Prostate gland (tissue), 2 donors: ENCODE measurements around the gene KLF5. TPM values are rescaled to one million over a fixed set of nuclear protein-coding genes. Genes with fewer than 3 reads are reported as not detected.

Experiments
- DNase-seq: peaks from one replicate; pipeline ENCODE4 v3.0.0-alpha.2; 2019; ENCODE audit warnings: low spot score
- H3K27ac ChIP-seq, 2 donors: fragments of 200-600 bp; sonication (generic); 2 replicates each; pipeline ENCODE4 v1.5.1; 2017 to 2019
- H3K27me3 ChIP-seq: fragments of 200-600 bp; sonication (generic); replicated peaks from 2 replicates; pipeline ENCODE4 v1.5.1; 2019; ENCODE audit not compliant: insufficient read depth
- H3K36me3 ChIP-seq, 2 donors: fragments of 200-600 bp; sonication (generic); 1 replicate in 1 of 2; 2 replicates in 1 of 2; pipeline versions ENCODE4 v1.5.1 to v1.8.1; 2017 to 2019
- H3K4me1 ChIP-seq: fragments of 200-600 bp; sonication (generic); replicated peaks from 2 replicates; pipeline ENCODE4 v1.5.1; 2019
- H3K4me3 ChIP-seq, 2 donors: fragments of 200-600 bp; sonication (generic); 2 replicates each; pipeline ENCODE4 v1.5.1; 2017 to 2019
- H3K9me3 ChIP-seq: fragments of 200-600 bp; sonication (generic); 2 replicates; pipeline ENCODE4 v1.5.1; 2017
- POLR2A ChIP-seq: fragments of 450-650 bp; IDR thresholded peaks from one replicate; pipeline ENCODE4 v1.6.1; 2016; ENCODE audit warnings: antibody characterized with exemption, mild to moderate bottlenecking
- POLR2AphosphoS5 ChIP-seq: sonication (generic); formaldehyde crosslinking; IDR thresholded peaks from one replicate; pipeline ENCODE4 v1.6.1; 2017; ENCODE audit warnings: antibody characterized with exemption
- WGBS: methylation state at CpG from one replicate; pipeline ENCODE4 v1.1.5; 2018; 5-methylcytosine and 5-hydroxymethylcytosine counted together
- intact Hi-C: fragments of 100-400 bp; cut with DNase I; formaldehyde crosslinking; loops from one replicate; pipeline ENCODE4 v1.14.2; 2022
- total RNA-seq, 2 donors: library from RNA; depleted of rRNA; stranded (reverse); fragments of >200 nt; gene quantifications; one replicate each; pipeline ENCODE4 v1.1.0, GENCODE V29; 2016
- TF ChIP-seq, protein P1 (sequence below), 4 experiments: fragments of 200-600 bp in 2 of 4; fragments of 450-650 bp in 2 of 4; sonication (generic) in 2 of 4; IDR thresholded peaks; 1 replicate in 3 of 4; 2 replicates in 1 of 4; pipeline ENCODE4 v1.5.1; 2016 to 2019; ENCODE audit warnings: antibody characterized with exemption in 4 of 4, mild to moderate bottlenecking in 2 of 4, moderate library complexity in 2 of 4

Gene KLF5
- total RNA-seq, 2 donors from 2014 or later, result 42.3 to 50.6 TPM

DNA sequence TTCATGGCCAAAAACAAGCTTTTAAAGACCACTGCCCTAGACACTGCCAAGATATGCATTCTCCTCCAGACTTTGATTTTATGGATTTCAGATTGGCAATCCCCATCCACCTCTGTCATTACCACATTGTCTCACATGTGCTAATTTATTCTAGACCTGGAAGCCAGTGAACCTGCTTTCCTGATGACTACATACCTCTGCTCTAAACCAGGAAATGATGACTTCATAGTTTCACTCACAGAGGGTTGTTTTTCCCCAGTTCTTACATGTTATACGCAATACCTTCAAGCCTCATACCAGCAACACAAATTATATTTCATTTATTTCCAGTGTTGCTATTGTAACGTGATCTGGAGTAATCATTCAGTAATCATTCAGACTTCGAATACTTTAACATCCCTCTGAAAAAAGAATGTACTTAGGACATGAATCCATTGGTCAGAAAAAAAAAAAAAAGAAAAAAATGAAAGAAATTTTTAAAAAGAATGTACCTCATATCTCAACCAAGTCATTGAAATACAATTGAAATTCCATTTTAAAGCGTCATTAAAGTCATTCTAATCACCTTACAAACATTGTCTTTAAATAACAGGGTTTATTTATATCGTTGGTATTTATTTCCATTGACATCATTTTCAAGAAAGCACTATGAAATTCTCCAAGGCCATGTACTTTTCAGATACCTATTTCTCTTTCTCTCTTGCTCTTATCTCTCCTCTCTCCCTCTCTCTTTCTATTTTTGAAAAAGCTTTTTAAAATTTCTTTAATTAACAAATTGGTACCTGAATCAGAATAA, 33.4 kb upstream of the KLF5 start:
- intact Hi-C loops, result no loop called here
- DNase-seq, result no peak
- Histone ChIP-seq H3K27me3 (no peaks in the 10 kb centered on the region), H3K4me1 (no peaks in the 10 kb centered on the region), H3K9me3 (no peaks in the 10 kb centered on the region), H3K27ac (no peak overlapping the region), H3K4me3 (no peak overlapping the region), H3K36me3 (no peaks in the 10 kb centered on the region)
- 87% methylated on average over 5 of the region's 5 CpGs for WGBS
- TF ChIP-seq, protein P1, sequence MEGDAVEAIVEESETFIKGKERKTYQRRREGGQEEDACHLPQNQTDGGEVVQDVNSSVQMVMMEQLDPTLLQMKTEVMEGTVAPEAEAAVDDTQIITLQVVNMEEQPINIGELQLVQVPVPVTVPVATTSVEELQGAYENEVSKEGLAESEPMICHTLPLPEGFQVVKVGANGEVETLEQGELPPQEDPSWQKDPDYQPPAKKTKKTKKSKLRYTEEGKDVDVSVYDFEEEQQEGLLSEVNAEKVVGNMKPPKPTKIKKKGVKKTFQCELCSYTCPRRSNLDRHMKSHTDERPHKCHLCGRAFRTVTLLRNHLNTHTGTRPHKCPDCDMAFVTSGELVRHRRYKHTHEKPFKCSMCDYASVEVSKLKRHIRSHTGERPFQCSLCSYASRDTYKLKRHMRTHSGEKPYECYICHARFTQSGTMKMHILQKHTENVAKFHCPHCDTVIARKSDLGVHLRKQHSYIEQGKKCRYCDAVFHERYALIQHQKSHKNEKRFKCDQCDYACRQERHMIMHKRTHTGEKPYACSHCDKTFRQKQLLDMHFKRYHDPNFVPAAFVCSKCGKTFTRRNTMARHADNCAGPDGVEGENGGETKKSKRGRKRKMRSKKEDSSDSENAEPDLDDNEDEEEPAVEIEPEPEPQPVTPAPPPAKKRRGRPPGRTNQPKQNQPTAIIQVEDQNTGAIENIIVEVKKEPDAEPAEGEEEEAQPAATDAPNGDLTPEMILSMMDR (IDR thresholded peaks at IDR 0.05), result no peak
- TF ChIP-seq POLR2AphosphoS5, result no peak
- no peak for TF ChIP-seq POLR2A

DNA sequence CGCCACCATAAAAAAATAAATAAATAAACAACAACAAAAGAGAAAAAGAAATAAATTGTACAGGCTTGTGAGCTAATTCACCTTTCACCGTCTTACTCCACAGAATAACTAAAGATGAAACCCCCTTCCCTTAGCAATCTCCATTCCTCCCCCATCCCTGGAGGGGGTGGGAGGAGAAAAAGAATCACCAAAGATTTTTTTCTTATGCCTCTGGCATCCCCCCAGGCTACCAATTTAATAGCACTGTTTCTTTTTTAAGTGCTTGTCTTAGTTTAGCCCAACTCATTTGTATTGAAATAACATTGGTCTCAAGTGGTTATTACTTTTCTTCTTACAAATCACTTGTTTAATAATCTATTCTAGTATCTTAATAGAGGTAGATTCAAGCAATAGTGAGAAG, 23.9 kb upstream of the KLF5 start:
- 97% methylated on average over 2 of the region's 2 CpGs for WGBS
- no peaks in the 10 kb centered on the region for H3K4me1 ChIP-seq

DNA sequence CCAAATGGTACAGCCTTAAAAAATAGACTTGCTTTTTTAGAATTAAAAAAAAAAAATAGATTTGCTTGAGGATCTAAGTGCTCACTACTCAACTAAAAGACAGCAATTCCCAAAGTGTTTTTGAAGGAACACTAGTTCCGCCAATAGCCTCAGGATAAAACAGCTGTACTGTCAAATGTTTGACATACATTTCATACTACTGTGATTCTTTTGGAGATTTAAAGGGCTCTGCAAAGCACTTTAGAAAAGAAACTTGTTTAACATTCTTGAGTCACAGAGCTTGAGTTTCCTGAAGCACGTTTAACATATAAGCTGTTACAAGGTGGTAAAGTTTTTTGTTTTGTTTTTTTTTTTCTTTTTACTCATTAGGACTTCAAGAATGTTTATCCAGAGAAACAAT, 23.1 kb upstream of the KLF5 start:
- TF ChIP-seq POLR2AphosphoS5 (no peak), POLR2A (no peak)
- TF ChIP-seq, protein P1 (IDR thresholded peaks at IDR 0.05), result no peak
- no peak for DNase-seq
- H3K27me3 ChIP-seq, result no peaks in the 10 kb centered on the region
- H3K27ac ChIP-seq, result no peak overlapping the region
- H3K4me1 ChIP-seq, result no peaks in the 10 kb centered on the region
- 53% methylated on average over 2 of the region's 2 CpGs for WGBS
- H3K4me3 ChIP-seq, result no peak overlapping the region
- H3K36me3 ChIP-seq, result no peaks in the 10 kb centered on the region
- intact Hi-C loops, result no loop called here
- no peaks in the 10 kb centered on the region for H3K9me3 ChIP-seq

More for the DNA sequence above, 23.9 kb upstream of the KLF5 start:
- no peak overlapping the region for H3K4me3 ChIP-seq
- H3K36me3 ChIP-seq, result no peaks in the 10 kb centered on the region
- no peak for DNase-seq
- TF ChIP-seq, protein P1 (IDR thresholded peaks at IDR 0.05), result no peak
- no peak for TF ChIP-seq POLR2AphosphoS5
- TF ChIP-seq POLR2A, result no peak
- H3K27me3 ChIP-seq, result no peaks in the 10 kb centered on the region
- H3K9me3 ChIP-seq, result no peaks in the 10 kb centered on the region
- H3K27ac ChIP-seq, result no peak overlapping the region
- intact Hi-C loops, result no loop called here

DNA sequence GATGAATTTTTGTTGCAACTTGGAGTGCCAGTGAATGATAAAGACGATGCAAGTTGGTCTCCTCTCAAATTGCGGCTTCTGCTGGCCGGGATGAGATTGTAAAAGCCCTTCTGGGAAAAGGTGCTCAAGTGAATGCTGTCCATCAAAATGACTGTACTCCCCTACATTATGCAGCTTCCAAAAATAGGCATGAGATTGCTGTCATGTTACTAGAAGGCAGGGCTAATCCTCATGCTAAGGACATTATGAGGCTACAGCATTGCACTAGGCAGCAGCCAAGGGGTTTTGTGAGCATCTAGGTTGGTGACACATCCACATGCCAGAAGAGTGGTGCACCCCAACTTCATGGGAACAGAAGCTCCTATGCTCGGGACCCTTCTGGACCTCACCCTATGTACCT, 22.2 kb upstream of the KLF5 start:
- intact Hi-C loops, result no loop called here
- TF ChIP-seq, protein P1 (IDR thresholded peaks at IDR 0.05), result no peak
- TF ChIP-seq POLR2A (no peak), POLR2AphosphoS5 (no peak)
- no peaks in the 10 kb centered on the region for H3K27me3 ChIP-seq
- WGBS, result 96% methylated on average over 4 of the region's 4 CpGs
- H3K4me3 ChIP-seq, result no peak overlapping the region
- H3K27ac ChIP-seq, result no peak overlapping the region
- no peaks in the 10 kb centered on the region for H3K9me3 ChIP-seq
- H3K36me3 ChIP-seq, result no peaks in the 10 kb centered on the region
- no peaks in the 10 kb centered on the region for H3K4me1 ChIP-seq
- no peak for DNase-seq

DNA sequence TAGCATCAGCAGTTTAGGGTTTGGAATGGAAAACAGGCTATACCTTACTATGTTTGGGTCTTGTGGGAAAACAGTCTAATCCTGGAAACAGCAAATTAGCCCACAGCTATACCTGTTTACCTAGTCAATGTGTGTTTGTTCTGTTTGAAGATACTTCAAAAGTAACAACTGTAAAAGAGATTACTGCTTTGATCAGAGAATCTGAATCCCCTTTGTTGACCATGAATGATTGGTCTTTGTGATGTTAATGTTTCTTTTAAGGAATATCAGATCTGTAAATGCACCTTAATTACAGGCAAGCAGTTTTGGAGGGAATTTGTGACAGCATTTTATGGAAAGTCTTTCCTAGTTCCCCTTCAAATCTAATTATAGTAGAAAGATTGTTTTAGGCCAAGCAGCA, 20.7 kb upstream of the KLF5 start:
- TF ChIP-seq, protein P1 (IDR thresholded peaks at IDR 0.05), result no peak
- TF ChIP-seq POLR2AphosphoS5 (no peak), POLR2A (no peak)
- DNase-seq, result no peak
- H3K27ac ChIP-seq, result no peak overlapping the region
- no peaks in the 10 kb centered on the region for H3K27me3 ChIP-seq
- H3K4me3 ChIP-seq, result no peak overlapping the region
- intact Hi-C loops, result no loop called here
- H3K9me3 ChIP-seq, result no peaks in the 10 kb centered on the region
- H3K4me1 ChIP-seq, result no peaks in the 10 kb centered on the region
- no peaks in the 10 kb centered on the region for H3K36me3 ChIP-seq
